ENCODE results near the gene APOO. TPM values are rescaled to one million over a fixed set of nuclear protein-coding genes. Genes with fewer than 3 reads are reported as not detected.

Gene APOO
- polyA plus RNA-seq, 4 donors = 33.8 to 43.5 (median 39.1) TPM

DNA sequence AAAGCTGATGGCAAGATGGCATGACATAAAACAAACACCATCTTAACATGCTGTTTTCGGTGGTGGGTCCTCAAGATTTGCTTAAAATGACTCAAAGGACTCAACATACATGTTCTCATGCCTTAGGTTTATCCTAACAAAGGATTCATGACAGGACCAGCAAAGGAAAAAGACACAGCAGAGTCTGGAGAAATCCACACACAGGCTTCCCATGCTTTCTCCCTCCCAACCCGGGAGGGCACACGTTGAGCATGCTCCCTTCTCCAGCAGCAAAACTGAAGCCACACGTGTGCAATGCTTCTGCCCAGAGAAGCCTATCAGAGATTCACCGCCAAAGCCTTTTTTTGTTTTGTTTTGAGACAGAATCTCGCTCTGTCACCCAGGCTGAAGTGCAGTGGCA, 84.9 kb downstream of the APOO start:
- no peak for DNase-seq (ENCODE audit: low read depth in 4 of 4, low spot score in 2 of 4)

- no peak for DNase-seq (ENCODE audit: low read depth in 4 of 4, low spot score in 2 of 4)
These were observed 85.3 kb downstream of the APOO start for GRCh38 chrX:23822397-23822796.

GRCh38 chrX:23821847-23822246, 85.9 kb downstream of the APOO start:
- no peak for DNase-seq (ENCODE audit: low read depth in 4 of 4, low spot score in 2 of 4)

- no peak for DNase-seq (ENCODE audit: low read depth in 4 of 4, low spot score in 2 of 4)
These were observed 87.4 kb downstream of the APOO start for GRCh38 chrX:23820235-23820782.

DNA sequence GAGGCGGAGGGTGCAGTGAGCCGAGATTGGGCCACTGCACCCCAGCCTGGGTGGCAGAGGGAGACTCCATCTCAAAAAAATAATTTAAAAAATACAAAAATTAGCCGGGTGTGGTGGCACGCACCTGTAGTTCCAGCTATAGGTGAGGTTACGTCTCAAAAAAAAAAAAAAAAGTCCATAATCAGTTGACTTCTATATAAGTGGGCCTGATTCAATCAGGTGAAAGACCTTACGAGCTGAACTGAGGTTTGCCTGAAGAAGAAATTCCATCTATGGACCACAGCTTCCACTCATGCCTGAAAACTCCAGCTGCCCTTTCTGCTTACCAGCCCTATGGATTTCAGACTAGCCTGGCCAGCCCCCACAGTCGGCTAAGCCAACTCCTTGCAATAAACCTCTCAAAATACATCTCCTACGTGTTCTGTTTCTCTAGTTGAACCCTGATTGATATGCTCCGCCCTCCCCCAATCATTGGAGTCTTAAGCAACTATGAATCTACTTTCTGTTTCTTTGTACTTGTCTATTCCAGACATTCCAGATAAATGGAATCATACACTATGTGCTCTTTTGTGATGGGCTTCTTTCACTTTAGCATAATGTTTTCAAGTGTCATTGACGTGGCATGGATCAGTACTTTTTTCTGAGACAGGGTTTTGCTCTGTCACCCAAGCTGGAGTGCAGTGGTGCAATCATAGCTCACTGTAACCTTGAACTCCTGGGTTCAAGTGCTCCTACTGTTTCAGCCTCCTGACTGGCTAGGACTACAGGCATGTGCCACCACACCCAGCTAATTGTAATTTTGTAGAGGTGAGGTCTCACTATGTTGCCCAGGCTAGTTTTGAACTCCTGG, 88.1 kb downstream of the APOO start:
- no peak for DNase-seq (ENCODE audit: low read depth in 4 of 4, low spot score in 2 of 4)

DNA sequence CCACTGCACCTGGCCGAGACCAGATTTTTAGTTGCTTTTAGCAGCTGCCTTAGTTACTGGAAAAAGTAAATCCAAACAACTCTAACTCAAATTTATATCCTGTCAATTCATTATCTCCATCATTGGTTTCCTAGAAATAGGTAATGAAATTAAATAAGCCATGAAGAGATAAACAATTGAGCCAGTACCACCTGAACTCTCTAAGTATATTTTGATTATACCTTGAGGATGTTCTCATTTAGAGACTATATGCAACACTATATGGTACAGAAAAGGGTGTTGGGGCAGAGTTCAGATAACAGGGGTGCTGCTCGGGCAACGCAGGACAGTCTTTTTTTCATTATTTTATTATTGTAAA, 89.8 kb downstream of the APOO start:
- DNase-seq (ENCODE audit: low read depth in 4 of 4, low spot score in 2 of 4) = no peak

DNA sequence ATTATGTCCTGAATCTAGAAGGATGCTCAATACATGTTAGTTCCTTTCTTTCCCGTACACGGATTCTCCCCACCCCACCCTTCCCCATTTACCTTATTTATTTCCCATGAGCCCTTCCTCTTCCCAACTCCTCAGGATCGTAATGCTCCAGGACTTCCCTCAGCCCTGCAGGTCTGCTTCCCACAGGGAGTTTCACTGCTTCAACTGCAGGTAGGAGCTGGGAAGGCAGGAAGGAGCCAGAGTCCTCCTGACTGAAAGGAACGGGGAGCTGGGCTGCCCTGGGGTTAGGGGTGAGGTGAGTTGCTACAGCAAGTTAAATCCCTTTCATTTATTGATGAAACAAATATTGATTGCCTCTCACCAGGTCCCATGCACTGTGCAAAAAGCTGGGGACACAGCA, 91.6 kb downstream of the APOO start:
- no peak for DNase-seq (ENCODE audit: low read depth in 4 of 4, low spot score in 2 of 4)

DNA sequence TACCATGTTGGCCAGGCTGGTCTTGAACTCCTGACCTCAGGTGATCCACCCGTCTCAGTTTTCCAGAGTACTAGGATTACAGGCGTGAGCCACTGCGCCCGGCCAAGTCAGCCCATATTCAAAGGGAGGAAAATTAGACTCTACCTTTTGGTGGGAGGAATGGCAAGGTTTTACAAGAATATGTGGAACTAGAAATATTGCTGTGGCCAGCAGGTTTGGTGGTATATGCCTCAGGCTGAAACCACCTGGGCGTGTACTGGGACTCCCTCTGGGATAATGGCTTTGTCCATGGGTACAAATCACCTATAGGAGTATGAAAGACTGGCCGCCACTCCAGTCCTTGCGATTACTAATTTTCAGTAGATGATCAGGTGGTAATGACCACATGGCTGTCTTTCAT, 92.4 kb downstream of the APOO start:
- DNase-seq (ENCODE audit: low read depth in 4 of 4, low spot score in 2 of 4) = no peak

- DNase-seq (ENCODE audit: low read depth in 4 of 4, low spot score in 2 of 4) = no peak
These were observed 93.9 kb downstream of the APOO start for GRCh38 chrX:23813808-23814207.

- DNase-seq (ENCODE audit: low read depth in 4 of 4, low spot score in 2 of 4) = no peak
These were observed 96.1 kb downstream of the APOO start for GRCh38 chrX:23811656-23812055.

- no peak for DNase-seq (ENCODE audit: low read depth in 4 of 4, low spot score in 2 of 4)
These were observed 96.6 kb downstream of the APOO start for GRCh38 chrX:23811108-23811651.

- no peak for DNase-seq (ENCODE audit: low read depth in 4 of 4, low spot score in 2 of 4)
These were observed 97.5 kb downstream of the APOO start for GRCh38 chrX:23810279-23810678.

DNA sequence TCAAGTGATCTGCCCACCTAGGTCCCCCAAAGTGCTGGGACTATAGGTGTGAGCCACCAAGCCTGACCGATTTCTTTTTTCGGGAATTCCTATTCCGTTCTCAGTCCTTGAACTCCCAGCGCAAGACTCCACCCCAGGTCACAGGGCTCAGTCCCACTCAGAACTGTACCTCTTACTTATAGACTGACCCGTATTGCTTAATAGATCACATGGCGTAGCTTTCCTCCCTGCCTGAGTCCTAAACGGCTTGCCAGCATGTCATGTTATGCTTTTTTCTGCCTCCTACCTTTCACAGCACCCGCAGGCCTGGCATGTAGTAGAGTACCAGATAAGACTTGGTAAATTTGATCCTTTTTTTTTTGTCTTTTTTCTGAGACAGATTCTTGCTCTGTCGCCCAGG, 102.3 kb downstream of the APOO start:
- no peak for DNase-seq (ENCODE audit: low read depth in 4 of 4, low spot score in 2 of 4)

GRCh38 chrX:23804578-23804977, 103.2 kb downstream of the APOO start:
- no peak for DNase-seq (ENCODE audit: low read depth in 4 of 4, low spot score in 2 of 4)

DNA sequence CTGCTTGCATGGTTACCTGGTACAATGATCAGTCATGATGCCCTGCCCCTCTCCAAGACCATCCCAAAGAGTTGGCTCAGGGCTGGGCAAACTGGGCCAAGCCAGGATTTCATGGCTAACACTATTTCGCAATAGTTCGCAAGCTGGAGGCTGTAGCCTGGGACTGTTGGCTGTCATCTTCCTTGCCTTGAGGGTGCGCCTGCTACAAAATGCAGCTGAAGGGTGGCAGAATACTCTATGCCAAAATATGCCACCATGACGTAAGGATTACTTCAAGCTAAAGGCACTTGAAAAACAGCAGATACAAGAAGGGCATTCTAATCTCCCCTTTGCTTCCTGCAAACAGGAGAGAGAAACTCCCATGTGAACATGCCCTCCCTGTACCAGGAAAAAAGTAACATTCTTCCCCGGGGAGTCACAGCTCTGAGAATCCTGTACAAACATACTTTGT, 103.8 kb downstream of the APOO start:
- DNase-seq (ENCODE audit: low read depth in 4 of 4, low spot score in 2 of 4) = no peak

- no peak for DNase-seq (ENCODE audit: low read depth in 4 of 4, low spot score in 2 of 4)
These were observed 105.3 kb downstream of the APOO start for GRCh38 chrX:23802431-23802830.

GRCh38 chrX:23799469-23800065, 108.2 kb downstream of the APOO start:
- DNase-seq (ENCODE audit: low read depth in 4 of 4, low spot score in 2 of 4) = no peak

DNA sequence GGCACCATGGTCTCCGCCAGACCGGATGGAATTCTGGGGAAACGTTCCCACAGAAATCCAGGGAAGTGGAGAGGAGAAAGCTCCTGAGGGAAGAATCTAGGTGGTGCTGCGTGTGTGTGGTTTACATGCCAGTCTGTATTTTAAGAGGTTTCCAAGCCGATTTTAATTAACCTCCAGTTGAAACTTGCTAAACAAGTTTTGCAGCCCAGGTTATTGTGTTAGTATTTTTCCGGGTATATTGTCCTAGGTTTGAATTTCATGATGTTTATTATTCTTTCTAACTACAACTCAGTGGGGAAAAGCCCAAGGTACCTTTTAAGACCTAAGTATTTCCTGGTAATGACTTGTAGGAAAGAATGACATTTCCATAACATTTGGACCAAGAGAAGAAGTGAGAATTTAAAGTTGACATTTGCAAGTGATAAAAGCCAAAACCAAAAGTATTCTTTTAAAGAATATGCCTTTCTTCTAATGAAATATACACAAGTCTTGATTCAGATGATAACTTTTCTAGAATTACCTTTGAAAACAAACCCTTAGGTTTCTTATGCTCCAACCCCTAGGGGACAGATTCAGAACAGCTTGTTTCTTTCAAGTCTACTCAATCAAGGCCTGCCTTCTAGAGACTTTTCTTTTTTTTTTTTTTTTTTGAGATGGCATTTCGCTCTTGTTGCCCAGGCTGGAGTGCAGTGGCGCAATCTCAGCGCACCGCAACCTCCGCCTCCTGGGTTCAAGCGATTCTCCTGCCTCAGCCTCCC, 110.2 kb downstream of the APOO start:
- DNase-seq (ENCODE audit: low read depth in 4 of 4, low spot score in 2 of 4) = no peak

GRCh38 chrX:23795221-23795620, 112.5 kb downstream of the APOO start:
- DNase-seq (ENCODE audit: low read depth in 4 of 4, low spot score in 2 of 4) = no peak

DNA sequence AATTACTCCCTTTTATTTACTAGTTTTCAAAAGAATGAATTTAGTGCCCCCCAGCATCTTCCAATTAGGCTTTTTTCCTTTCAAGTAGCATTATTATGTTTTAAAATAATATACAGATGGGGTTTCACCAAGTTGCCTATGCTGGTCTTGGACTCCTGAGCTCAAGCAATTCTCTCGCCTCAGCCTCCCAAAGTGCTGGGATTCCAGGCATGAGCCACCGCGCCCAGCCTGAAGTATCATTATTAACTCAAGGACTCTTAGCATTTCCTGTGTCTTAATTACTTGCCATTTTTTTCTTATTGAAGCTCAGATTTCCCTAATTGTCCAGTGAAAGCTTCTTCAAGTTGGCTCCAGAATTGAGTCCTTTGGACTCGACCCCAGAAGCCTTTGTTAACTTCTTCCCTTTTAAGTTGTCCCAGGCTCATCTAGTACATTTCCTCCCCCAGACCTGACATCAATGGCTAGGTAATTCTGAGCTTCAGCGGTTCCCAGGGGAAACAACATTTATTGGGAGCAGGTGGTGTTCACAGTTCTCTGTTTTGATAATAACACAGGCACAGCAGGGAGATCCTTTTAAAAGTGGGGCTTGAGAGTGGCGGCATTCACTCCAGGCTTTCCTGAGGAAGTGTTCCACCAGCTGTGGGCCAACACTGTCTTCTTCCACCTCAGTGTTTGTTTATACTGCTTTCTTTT, 114.7 kb downstream of the APOO start:
- no peak for DNase-seq (ENCODE audit: low read depth in 4 of 4, low spot score in 2 of 4)

DNA sequence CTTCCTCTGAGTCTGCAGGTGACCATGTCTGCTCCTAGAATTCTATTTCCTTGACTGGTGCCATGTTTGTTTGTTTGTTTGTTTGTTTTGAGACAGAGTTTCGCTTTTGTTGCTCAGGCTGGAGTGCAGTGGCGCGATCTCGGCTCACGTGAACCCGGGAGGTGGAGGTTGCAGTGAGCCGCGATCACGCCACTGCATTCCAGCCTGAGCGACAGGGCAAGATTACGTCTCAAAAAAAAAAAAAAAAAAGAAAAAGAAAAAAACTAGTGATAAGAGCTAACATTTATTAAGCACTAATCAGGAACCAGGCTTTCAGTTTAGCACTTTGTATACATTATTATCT, 117.6 kb downstream of the APOO start:
- DNase-seq (ENCODE audit: low read depth in 4 of 4, low spot score in 2 of 4) = no peak

Data from left renal cortex interstitium (tissue), 4 donors.